ENCODE measurements around the gene PCDH9. TPM values are rescaled to one million over a fixed set of nuclear protein-coding genes. Genes with fewer than 3 reads are reported as not detected.
A peak's percentile ranks its signal among the peaks of the same experiment; 100 is the strongest.

PCDH9 gene
- total RNA-seq, 1 experiment from 2014 or later = 0.11 TPM

DNA sequence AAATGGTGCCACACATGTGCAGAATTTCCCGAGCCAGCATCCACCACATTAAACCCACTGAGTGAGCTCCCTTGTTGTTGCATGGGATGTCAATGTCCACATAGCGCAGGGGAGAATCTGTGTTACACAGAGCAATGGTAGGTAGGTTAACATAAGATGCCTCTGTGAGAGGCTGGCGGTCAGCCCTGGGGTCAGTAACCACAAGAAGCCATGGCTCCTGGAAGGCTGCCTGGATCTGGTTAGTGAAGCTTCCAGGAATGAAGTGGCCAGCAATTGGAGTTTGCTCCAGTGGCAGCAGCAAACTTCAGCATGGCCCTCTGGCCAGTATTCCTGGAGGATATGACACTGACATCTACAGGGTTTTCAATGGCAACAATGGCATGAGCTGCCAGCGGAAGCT is 37.0 kb upstream of the PCDH9 start:
- H3K36me3 ChIP-seq (ENCODE audit: control insufficient read depth, insufficient read depth, low read length) = no peaks in the 10 kb centered on the region
- Mint-ChIP-seq H3K4me3 (ENCODE audit: unreplicated experiment) (no peak overlapping the region), H3K27ac (ENCODE audit: unreplicated experiment) (no peak overlapping the region), H3K36me3 (ENCODE audit: insufficient read depth, unreplicated experiment) (no peaks in the 10 kb centered on the region), H3K9me3 (ENCODE audit: unreplicated experiment) (no peaks in the 10 kb centered on the region), H3K27me3 (ENCODE audit: insufficient read depth, unreplicated experiment) (peaks cover 4% of the 10 kb centered on the region), H3K4me1 (ENCODE audit: low read depth, unreplicated experiment) (no peaks in the 10 kb centered on the region)
- H3K4me1 ChIP-seq = no peaks in the 10 kb centered on the region
- TF ChIP-seq, protein P1, sequence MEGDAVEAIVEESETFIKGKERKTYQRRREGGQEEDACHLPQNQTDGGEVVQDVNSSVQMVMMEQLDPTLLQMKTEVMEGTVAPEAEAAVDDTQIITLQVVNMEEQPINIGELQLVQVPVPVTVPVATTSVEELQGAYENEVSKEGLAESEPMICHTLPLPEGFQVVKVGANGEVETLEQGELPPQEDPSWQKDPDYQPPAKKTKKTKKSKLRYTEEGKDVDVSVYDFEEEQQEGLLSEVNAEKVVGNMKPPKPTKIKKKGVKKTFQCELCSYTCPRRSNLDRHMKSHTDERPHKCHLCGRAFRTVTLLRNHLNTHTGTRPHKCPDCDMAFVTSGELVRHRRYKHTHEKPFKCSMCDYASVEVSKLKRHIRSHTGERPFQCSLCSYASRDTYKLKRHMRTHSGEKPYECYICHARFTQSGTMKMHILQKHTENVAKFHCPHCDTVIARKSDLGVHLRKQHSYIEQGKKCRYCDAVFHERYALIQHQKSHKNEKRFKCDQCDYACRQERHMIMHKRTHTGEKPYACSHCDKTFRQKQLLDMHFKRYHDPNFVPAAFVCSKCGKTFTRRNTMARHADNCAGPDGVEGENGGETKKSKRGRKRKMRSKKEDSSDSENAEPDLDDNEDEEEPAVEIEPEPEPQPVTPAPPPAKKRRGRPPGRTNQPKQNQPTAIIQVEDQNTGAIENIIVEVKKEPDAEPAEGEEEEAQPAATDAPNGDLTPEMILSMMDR (IDR thresholded peaks at IDR 0.05; ENCODE audit: insufficient read depth in 1 of 2, low read depth in 1 of 2, low read length in 1 of 2, severe bottlenecking in 1 of 2, unreplicated experiment in 1 of 2) = no peak
- intact Hi-C loops (cut with micrococcal nuclease; ENCODE audit: unreplicated experiment) = no loop called here
- ChIA-PET POLR2A (no interaction called here), CTCF (no interaction called here)
- no peak overlapping the region for H3K4me3 ChIP-seq (ENCODE audit: low read depth, low read length)
- no peaks in the 10 kb centered on the region for H3K27me3 ChIP-seq (replicated peaks; ENCODE audit: control insufficient read depth, insufficient read depth, low read length)
- no peaks in the 10 kb centered on the region for H3K9me3 ChIP-seq
- DNase-seq = no peak
- BruUV-seq (replicated peaks) = no TSS peak

DNA sequence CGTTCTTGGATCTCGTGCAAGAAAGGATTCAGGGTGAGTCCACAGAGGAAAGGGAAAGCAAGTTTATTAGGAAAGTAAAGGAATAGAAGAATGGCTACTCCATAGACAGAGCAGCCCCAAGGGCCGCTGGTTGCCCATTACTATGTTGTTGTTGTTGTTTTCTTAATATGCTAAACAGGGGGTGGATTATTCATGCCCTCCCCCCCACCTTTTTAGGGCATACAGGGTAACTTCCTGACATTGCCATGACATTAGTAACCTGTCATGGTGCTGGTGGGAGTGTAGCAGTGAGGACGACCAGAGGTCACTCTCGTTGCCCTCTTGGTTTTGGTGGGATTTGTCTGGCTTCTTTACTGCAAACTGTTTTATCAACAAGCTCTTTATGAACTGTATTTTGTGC is 29.1 kb upstream of the PCDH9 start:
- Histone ChIP-seq H3K4me3 (ENCODE audit: low read depth, low read length) (no peak overlapping the region), H3K36me3 (ENCODE audit: control insufficient read depth, insufficient read depth, low read length) (no peaks in the 10 kb centered on the region), H3K4me1 (no peaks in the 10 kb centered on the region), H3K27me3 (replicated peaks; ENCODE audit: control insufficient read depth, insufficient read depth, low read length) (no peaks in the 10 kb centered on the region), H3K9me3 (no peaks in the 10 kb centered on the region)
- Mint-ChIP-seq H3K27me3 (ENCODE audit: insufficient read depth, unreplicated experiment) (no peaks in the 10 kb centered on the region), H3K27ac (ENCODE audit: unreplicated experiment) (no peak overlapping the region), H3K4me3 (ENCODE audit: unreplicated experiment) (no peak overlapping the region), H3K36me3 (ENCODE audit: insufficient read depth, unreplicated experiment) (no peaks in the 10 kb centered on the region), H3K9me3 (ENCODE audit: unreplicated experiment) (no peaks in the 10 kb centered on the region), H3K4me1 (ENCODE audit: low read depth, unreplicated experiment) (no peaks in the 10 kb centered on the region)
- ChIA-PET CTCF (no interaction called here), POLR2A (no interaction called here)
- intact Hi-C loops (cut with micrococcal nuclease; ENCODE audit: unreplicated experiment) = loop anchor here (10.0 kb wide), 1 partner anchor 156 kb away; no protein-coding TSS in a partner anchor
- BruUV-seq (replicated peaks) = no TSS peak
- TF ChIP-seq, protein P1 (IDR thresholded peaks at IDR 0.05; ENCODE audit: insufficient read depth in 1 of 2, low read depth in 1 of 2, low read length in 1 of 2, severe bottlenecking in 1 of 2, unreplicated experiment in 1 of 2) = no peak
- no peak for DNase-seq

DNA sequence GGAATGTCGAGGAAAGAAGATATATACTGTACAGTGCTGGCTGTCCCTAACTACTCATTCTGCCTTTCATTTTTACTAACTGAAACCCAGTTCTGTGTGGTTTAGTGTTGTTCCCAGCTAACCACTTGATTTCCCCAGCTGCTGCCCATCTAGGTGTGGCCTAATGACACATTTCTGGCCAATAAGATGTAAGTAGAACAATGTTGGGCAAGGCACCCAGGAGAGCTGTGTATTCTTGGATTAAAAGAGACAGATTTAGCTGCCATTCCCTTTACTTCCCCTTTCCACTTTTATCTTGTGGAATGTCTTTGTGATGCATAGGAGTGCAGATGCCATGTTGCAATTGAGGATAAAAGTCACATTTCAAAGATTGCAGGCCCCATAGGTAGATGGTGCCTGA is 28.3 kb upstream of the PCDH9 start:
- intact Hi-C loops (cut with micrococcal nuclease; ENCODE audit: unreplicated experiment) = loop anchor here (10.0 kb wide), 1 partner anchor 156 kb away; no protein-coding TSS in a partner anchor
- Mint-ChIP-seq H3K4me1 (ENCODE audit: low read depth, unreplicated experiment) (no peaks in the 10 kb centered on the region), H3K27ac (ENCODE audit: unreplicated experiment) (no peak overlapping the region), H3K27me3 (ENCODE audit: insufficient read depth, unreplicated experiment) (no peaks in the 10 kb centered on the region), H3K9me3 (ENCODE audit: unreplicated experiment) (no peaks in the 10 kb centered on the region), H3K4me3 (ENCODE audit: unreplicated experiment) (no peak overlapping the region), H3K36me3 (ENCODE audit: insufficient read depth, unreplicated experiment) (no peaks in the 10 kb centered on the region)
- Histone ChIP-seq H3K36me3 (ENCODE audit: control insufficient read depth, insufficient read depth, low read length) (no peaks in the 10 kb centered on the region), H3K9me3 (no peaks in the 10 kb centered on the region), H3K27me3 (replicated peaks; ENCODE audit: control insufficient read depth, insufficient read depth, low read length) (no peaks in the 10 kb centered on the region), H3K4me3 (ENCODE audit: low read depth, low read length) (no peak overlapping the region), H3K4me1 (no peaks in the 10 kb centered on the region)
- POLR2A ChIA-PET = no interaction called here
- CTCF ChIA-PET = no interaction called here
- no TSS peak for BruUV-seq (replicated peaks)
- TF ChIP-seq, protein P1 (IDR thresholded peaks at IDR 0.05; ENCODE audit: insufficient read depth in 1 of 2, low read depth in 1 of 2, low read length in 1 of 2, severe bottlenecking in 1 of 2, unreplicated experiment in 1 of 2) = no peak
- DNase-seq = peak; percentile 25 to 35

All from Caco-2 (cell line).